Measurements from ENCODE around the gene ENO1. TPM values are rescaled to one million over a fixed set of nuclear protein-coding genes. Genes with fewer than 3 reads are reported as not detected.

Gene ENO1
- total and polyA plus RNA-seq, 2 donors (not counting 3 experiments of a cell fraction or from before 2014, with no cell fraction given), result 1,111 to 1,593 TPM

DNA sequence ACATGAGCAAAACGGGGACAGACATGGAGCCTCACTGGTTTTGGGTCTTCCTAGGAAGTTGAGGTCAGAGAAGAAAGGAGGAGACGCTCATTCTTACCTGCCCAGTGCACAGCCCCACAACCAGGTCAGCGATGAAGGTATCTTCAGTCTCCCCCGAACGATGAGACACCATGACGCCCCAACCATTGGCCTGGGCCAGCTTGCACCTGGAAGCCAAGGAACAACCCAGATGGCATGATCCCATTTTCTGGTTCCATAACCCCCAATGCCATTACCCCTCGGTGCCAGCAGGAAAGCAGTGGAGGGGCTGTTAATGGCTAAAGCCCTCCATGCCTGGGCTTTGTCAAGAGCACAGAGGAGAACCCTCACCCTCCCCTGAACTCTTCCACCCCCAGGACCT, 15.3 kb downstream of the ENO1 start:
- H3K4me3 ChIP-seq (replicated peaks in 1 of 3; ENCODE audit: insufficient read depth in 1 of 3, low read depth in 1 of 3, low read length in 3 of 3), result no peak overlapping the region
- H3K27ac ChIP-seq (ENCODE audit: insufficient read depth, low read depth, low read length), result no peak overlapping the region
- H3K4me2 ChIP-seq (ENCODE audit: insufficient read depth, low read length), result no peak overlapping the region
- no peaks in the 10 kb centered on the region for H3K9me1 ChIP-seq (replicated peaks; ENCODE audit: control insufficient read depth, extremely low read depth, insufficient read depth, low read length)
- no TSS peak for BruUV-seq (replicated peaks)
- intact Hi-C loops (cut with micrococcal nuclease), result no loop called here
- FAIRE-seq (no peak), DNase-seq (ENCODE audit: low read depth, low spot score) (no peak)
- H3K27me3 ChIP-seq (ENCODE audit: control insufficient read depth in 2 of 2, insufficient read depth in 2 of 2, low read length in 2 of 2), result no peaks in the 10 kb centered on the region
- H3K9ac ChIP-seq (replicated peaks; ENCODE audit: extremely low read depth, insufficient read depth, low read length), result no peak overlapping the region
- ChIA-PET POLR2A (no interaction called here), CTCF (interaction anchor here (1.3 to 8.0 kb wide), 9 partner anchors 9 to 239 kb away, joined by 3 to 106 read pairs (median 8); partner anchors contain the start of gene ENO1)
- H4K20me1 ChIP-seq (replicated peaks; ENCODE audit: control insufficient read depth, extremely low read depth, insufficient read depth, low read length), result no peaks in the 10 kb centered on the region
- TF ChIP-seq JUN (IDR thresholded peaks at IDR 0.05; ENCODE audit: borderline replicate concordance, insufficient read depth, insufficient read length, low read depth) (no peak), GATA2 (IDR thresholded peaks at IDR 0.05; ENCODE audit: insufficient read depth, insufficient read length, low read depth, low read length) (no peak), MAX (IDR thresholded peaks at IDR 0.05; ENCODE audit: insufficient read depth, insufficient read length) (no peak), POLR2A (IDR thresholded peaks at IDR 0.05; ENCODE audit: low read depth, low read length) (no peak), EZH2 (IDR thresholded peaks at IDR 0.05; ENCODE audit: borderline replicate concordance, low read depth, low read length, severe bottlenecking) (no peak), FOS (IDR thresholded peaks at IDR 0.05; ENCODE audit: borderline replicate concordance, insufficient read depth, low read length) (no peak), MYC (IDR thresholded peaks at IDR 0.05; ENCODE audit: low read depth, low read length) (no peak), POLR2AphosphoS5 (IDR thresholded peaks at IDR 0.05; ENCODE audit: insufficient read depth, low read depth, low read length) (no peak)
- TF ChIP-seq, protein P1, sequence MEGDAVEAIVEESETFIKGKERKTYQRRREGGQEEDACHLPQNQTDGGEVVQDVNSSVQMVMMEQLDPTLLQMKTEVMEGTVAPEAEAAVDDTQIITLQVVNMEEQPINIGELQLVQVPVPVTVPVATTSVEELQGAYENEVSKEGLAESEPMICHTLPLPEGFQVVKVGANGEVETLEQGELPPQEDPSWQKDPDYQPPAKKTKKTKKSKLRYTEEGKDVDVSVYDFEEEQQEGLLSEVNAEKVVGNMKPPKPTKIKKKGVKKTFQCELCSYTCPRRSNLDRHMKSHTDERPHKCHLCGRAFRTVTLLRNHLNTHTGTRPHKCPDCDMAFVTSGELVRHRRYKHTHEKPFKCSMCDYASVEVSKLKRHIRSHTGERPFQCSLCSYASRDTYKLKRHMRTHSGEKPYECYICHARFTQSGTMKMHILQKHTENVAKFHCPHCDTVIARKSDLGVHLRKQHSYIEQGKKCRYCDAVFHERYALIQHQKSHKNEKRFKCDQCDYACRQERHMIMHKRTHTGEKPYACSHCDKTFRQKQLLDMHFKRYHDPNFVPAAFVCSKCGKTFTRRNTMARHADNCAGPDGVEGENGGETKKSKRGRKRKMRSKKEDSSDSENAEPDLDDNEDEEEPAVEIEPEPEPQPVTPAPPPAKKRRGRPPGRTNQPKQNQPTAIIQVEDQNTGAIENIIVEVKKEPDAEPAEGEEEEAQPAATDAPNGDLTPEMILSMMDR (IDR thresholded peaks at IDR 0.05; ENCODE audit: extremely low read depth in 1 of 2, insufficient read depth in 1 of 2, low read depth in 1 of 2, low read length in 2 of 2), result no peak
- H3K9me3 ChIP-seq (replicated peaks; ENCODE audit: control insufficient read depth, insufficient read depth, low read length), result no peaks in the 10 kb centered on the region
- peaks cover 45 to 64% of the 10 kb centered on the region in 2 experiments for H3K36me3 ChIP-seq (ENCODE audit: control insufficient read depth in 2 of 2, extremely low read depth in 1 of 2, insufficient read depth in 2 of 2, low read length in 2 of 2)
- dilution Hi-C loops (cut with MboI; ENCODE audit: extremely low pct_ligation_motif_present, low sequenced_read_pairs), result no loop called here
- H3K4me1 ChIP-seq (ENCODE audit: control insufficient read depth, extremely low read depth, insufficient read depth, low read length), result peaks cover 25% of the 10 kb centered on the region
- H3K79me2 ChIP-seq (ENCODE audit: control insufficient read depth, insufficient read depth, low read length), result peaks cover 28% of the 10 kb centered on the region
- no peak overlapping the region for H2AFZ ChIP-seq (ENCODE audit: low read depth, low read length)

Measured in endothelial cell of umbilical vein (primary cell).